Right ventricle myocardium superior (tissue), 1 donor: ENCODE data around the gene LILRB4. TPM values are rescaled to one million over a fixed set of nuclear protein-coding genes. Genes with fewer than 3 reads are reported as not detected.
"Not testable (repeated sequence)": the region's sequence is repeated elsewhere in the genome, so short reads cannot be mapped to it uniquely, and the experiment has no call there.

ENCODE experiments used
- ATAC-seq: fragments of 200-7000 bp; cut with Tn5 transposase; one replicate; pipeline ENCODE4 v1.9.1; 2020; ENCODE audit warnings: mild to moderate bottlenecking; ENCODE audit not compliant: poor library complexity
- DNase-seq: peaks from one replicate; pipeline ENCODE4 v3.0.0-alpha.2; 2020
- intact Hi-C: fragments of 100-400 bp; cut with DNase I; formaldehyde crosslinking; loops from one replicate; pipeline ENCODE4 v1.11.2; 2022
- long read RNA-seq: library from polyadenylated mRNA; unstranded; transcript quantifications from one replicate; pipeline ENCODE4 v2.0.0, GENCODE V29; 2021
- total RNA-seq: library from RNA; stranded (reverse); fragmentation: NEBNext Ultra II Directional; extraction: Animal tissue kit (Norgen Biotek cat#: 25700); gene quantifications from one replicate; pipeline ENCODE4 v1.2.1, GENCODE V29; 2021
- donor health status: DM: no; HTN: yes; CAD: no; lungs with severe emphysema.

The LILRB4 gene
- total RNA-seq: 3.8 TPM
- long read RNA-seq, partial matches to known transcripts: 2 of 6 reads
- long read RNA-seq, other reads (novel, unspliced or antisense): 3 of 6 reads

- DNase-seq (peak; percentile 72), ATAC-seq (peak; percentile 83)
- intact Hi-C loops: no loop called here
Measured at GRCh38 chr19:54662730-54663129, at the start of gene LILRB4. Gene LILRB4 (plus strand): TSS chr19:54662985. CDS start chr19:54663034, 49 bp downstream.

GRCh38 chr19:54614726-54615125 lies 48.1 kb upstream of the LILRB4 start:
- intact Hi-C loops: no loop called here
- ATAC-seq: no peak
- no peak for DNase-seq

GRCh38 chr19:54616057-54616456 lies 46.7 kb upstream of the LILRB4 start:
- DNase-seq: no peak
- ATAC-seq: no peak
- intact Hi-C loops: no loop called here

- no peak for ATAC-seq
- intact Hi-C loops: no loop called here
Measured at GRCh38 chr19:54616821-54617560, 45.8 kb upstream of the LILRB4 start.

GRCh38 chr19:54620464-54620863 lies 42.3 kb upstream of the LILRB4 start:
- ATAC-seq: no peak
- intact Hi-C loops: no loop called here
- DNase-seq: no peak

More at GRCh38 chr19:54616821-54617560, 45.8 kb upstream of the LILRB4 start:
- DNase-seq: no peak

- ATAC-seq: no peak
- intact Hi-C loops: no loop called here
- DNase-seq: no peak
Measured at GRCh38 chr19:54622431-54622830, 40.4 kb upstream of the LILRB4 start.

- intact Hi-C loops, DNase-seq: not testable (repeated sequence)
Measured at GRCh38 chr19:54624234-54624633, 38.6 kb upstream of the LILRB4 start.

GRCh38 chr19:54624934-54625730 lies 37.7 kb upstream of the LILRB4 start:
- intact Hi-C loops, DNase-seq, ATAC-seq: not testable (repeated sequence)

More at GRCh38 chr19:54624234-54624633, 38.6 kb upstream of the LILRB4 start:
- not testable (repeated sequence) for ATAC-seq

GRCh38 chr19:54626757-54627156 lies 36.0 kb upstream of the LILRB4 start:
- intact Hi-C loops: no loop called here
- ATAC-seq (no peak), DNase-seq (no peak)

- ATAC-seq, DNase-seq, intact Hi-C loops: not testable (repeated sequence)
Measured at GRCh38 chr19:54627912-54628311, 34.9 kb upstream of the LILRB4 start.

GRCh38 chr19:54630262-54630661 lies 32.5 kb upstream of the LILRB4 start, which contains the start of gene LILRB1:
Gene LILRB1 (plus strand): TSS chr19:54630484. CDS start chr19:54631074, 590 bp downstream.
- intact Hi-C loops: not testable (repeated sequence)
- ATAC-seq: peak; percentile 58

GRCh38 chr19:54630782-54631181 lies 32.0 kb upstream of the LILRB4 start:
- DNase-seq: no peak
- intact Hi-C loops: no loop called here
- no peak for ATAC-seq

More at GRCh38 chr19:54630262-54630661, 32.5 kb upstream of the LILRB4 start, which contains the start of gene LILRB1:
- DNase-seq: not testable (repeated sequence)

- ATAC-seq, DNase-seq, intact Hi-C loops: not testable (repeated sequence)
Measured at GRCh38 chr19:54631489-54632337, 31.1 kb upstream of the LILRB4 start.

GRCh38 chr19:54632517-54632916 lies 30.3 kb upstream of the LILRB4 start:
- intact Hi-C loops, DNase-seq, ATAC-seq: not testable (repeated sequence)

GRCh38 chr19:54633401-54633800 lies 29.4 kb upstream of the LILRB4 start:
- DNase-seq (no peak), ATAC-seq (no peak)
- intact Hi-C loops: no loop called here

GRCh38 chr19:54636081-54636480 lies 26.7 kb upstream of the LILRB4 start:
- intact Hi-C loops, DNase-seq, ATAC-seq: not testable (repeated sequence)

- ATAC-seq (no peak), DNase-seq (no peak)
- intact Hi-C loops: no loop called here
Measured at GRCh38 chr19:54638683-54639082, 24.1 kb upstream of the LILRB4 start.

- DNase-seq, intact Hi-C loops: not testable (repeated sequence)
- ATAC-seq: peak; percentile 45
Measured at GRCh38 chr19:54642953-54643352, 19.8 kb upstream of the LILRB4 start.
